Stimulated activated CD4-positive, alpha-beta T cell treated with anti-CD3 and anti-CD28 coated beads, Interleukin-1b, Interleukin-23, amount 100 ng/mL, for 48 hours (primary cell): ENCODE data around the gene ADAM10.

Experiments used
- DNase-seq: peaks from one replicate; pipeline ENCODE4 v3.0.0-alpha.2; 2020

The ADAM10 gene

GRCh38 chr15:58573270-58573669 lies 176.2 kb downstream of the ADAM10 start:
- no peak for DNase-seq

GRCh38 chr15:58572521-58572920 lies 177.0 kb downstream of the ADAM10 start:
- DNase-seq, result no peak

- no peak for DNase-seq
These were observed 178.0 kb downstream of the ADAM10 start for GRCh38 chr15:58571491-58571890.

- no peak for DNase-seq
These were observed 180.1 kb downstream of the ADAM10 start for GRCh38 chr15:58569455-58569854.

- no peak for DNase-seq
These were observed 181.3 kb downstream of the ADAM10 start for GRCh38 chr15:58568157-58568571.

- no peak for DNase-seq
These were observed 183.5 kb downstream of the ADAM10 start for GRCh38 chr15:58566029-58566428.

GRCh38 chr15:58565619-58566018 lies 183.9 kb downstream of the ADAM10 start:
- no peak for DNase-seq

GRCh38 chr15:58564981-58565380 lies 184.5 kb downstream of the ADAM10 start:
- DNase-seq, result no peak

- no peak for DNase-seq
These were observed 187.4 kb downstream of the ADAM10 start for GRCh38 chr15:58562135-58562534.

- no peak for DNase-seq
These were observed 188.2 kb downstream of the ADAM10 start for GRCh38 chr15:58561321-58561720.

- no peak for DNase-seq
These were observed 189.5 kb downstream of the ADAM10 start for GRCh38 chr15:58559904-58560588.

GRCh38 chr15:58558777-58559176 lies 190.7 kb downstream of the ADAM10 start:
- no peak for DNase-seq

GRCh38 chr15:58556541-58556940 lies 193.0 kb downstream of the ADAM10 start:
- no peak for DNase-seq

- DNase-seq, result no peak
These were observed 193.5 kb downstream of the ADAM10 start for GRCh38 chr15:58556028-58556361.

GRCh38 chr15:58555162-58556027 lies 194.1 kb downstream of the ADAM10 start:
- no peak for DNase-seq

- no peak for DNase-seq
These were observed 194.7 kb downstream of the ADAM10 start for GRCh38 chr15:58554758-58555157.

- DNase-seq, result no peak
These were observed 196.1 kb downstream of the ADAM10 start for GRCh38 chr15:58553365-58553918.

GRCh38 chr15:58552505-58553364 lies 196.8 kb downstream of the ADAM10 start:
- no peak for DNase-seq

- no peak for DNase-seq
These were observed 197.6 kb downstream of the ADAM10 start for GRCh38 chr15:58551764-58552504.

GRCh38 chr15:58551084-58551763 lies 198.3 kb downstream of the ADAM10 start:
- no peak for DNase-seq

- no peak for DNase-seq
These were observed 199.8 kb downstream of the ADAM10 start for GRCh38 chr15:58549785-58550074.
